NCI-H774 (cell line): Measurements from ENCODE around the gene BICD1.

Experiments used
- DNase-seq: peaks from one replicate; lab custom pipeline; 2025; lab: John Stamatoyannopoulos, UW

Gene BICD1

GRCh38 chr12:32284561-32284960, 177.9 kb downstream of the BICD1 start:
- DNase-seq, result no peak

DNA sequence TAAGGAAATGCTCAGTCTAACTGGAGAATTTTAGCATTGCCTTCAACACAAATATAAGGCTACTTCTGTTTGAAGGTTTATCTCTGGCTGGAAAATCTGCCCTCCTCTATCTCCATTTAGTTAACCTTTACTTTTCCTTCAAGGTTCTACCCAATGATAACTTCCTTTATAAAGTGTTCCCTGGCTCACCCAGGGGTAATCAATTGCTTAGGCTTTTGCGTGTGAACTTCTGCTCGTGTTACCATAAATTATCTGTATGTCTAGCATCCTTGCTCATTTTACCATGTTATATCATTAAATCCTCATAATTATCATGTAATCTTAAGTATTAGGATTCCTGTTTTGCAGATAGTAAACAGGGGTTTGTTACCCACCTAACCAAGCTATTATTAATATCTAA, 178.4 kb downstream of the BICD1 start:
- no peak for DNase-seq

DNA sequence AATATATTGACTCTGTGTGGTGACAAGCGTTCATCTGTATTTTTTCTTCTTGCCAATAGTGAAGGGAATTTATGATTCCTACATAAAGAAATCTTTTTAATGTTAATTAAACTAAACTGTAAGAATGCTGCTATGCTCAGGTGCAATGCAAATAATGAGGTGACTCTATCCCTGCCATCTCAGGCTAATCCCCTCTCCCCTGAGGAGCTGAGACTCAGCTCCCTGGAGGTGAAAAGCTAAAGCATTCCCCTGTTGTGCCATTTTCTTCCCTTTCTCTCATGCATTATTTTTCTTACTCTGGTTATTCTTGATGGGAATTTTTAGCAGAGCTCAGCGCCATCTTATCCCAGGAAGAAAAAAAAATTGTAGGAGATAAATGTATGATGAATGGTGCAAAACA, 178.8 kb downstream of the BICD1 start:
- no peak for DNase-seq

DNA sequence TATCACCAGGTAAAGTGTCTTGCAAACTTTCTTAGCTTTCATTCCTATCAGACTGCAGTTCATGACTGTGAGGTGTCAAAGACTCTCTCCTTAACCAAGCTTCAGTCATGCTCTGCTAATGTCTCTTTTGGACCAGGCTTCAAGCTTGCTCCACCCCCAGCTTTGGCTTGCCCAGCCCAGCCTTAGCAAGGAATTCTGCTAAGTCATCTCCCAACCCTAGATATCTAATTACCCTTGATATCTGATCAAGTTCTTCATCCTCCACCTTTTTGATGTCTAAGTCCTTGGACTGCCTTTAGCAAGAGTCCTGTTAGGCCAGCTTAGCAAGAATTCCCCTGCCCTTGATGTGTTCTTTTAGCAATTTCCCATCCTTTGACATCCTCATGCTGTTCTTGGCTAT, 183.8 kb downstream of the BICD1 start:
- DNase-seq, result no peak

DNA sequence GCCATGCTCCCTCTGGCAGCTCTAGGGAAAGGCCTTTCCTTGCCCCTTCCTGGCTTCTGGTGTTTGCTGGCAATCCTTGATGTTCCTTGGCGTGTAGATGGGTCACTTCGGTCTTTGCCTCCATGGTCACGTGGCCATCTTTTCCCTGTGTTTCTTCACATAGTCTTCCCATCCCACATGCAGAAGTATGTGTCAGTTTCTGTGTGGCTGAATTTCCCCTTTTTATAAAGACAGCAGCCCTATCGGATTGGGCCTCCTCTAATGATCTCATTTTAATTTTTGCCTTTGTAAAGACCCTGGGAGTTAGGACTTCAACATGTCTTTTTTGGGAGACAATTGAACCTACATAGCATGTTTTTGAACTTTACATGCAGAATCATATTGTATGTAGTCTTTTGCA, 185.5 kb downstream of the BICD1 start:
- DNase-seq, result no peak

DNA sequence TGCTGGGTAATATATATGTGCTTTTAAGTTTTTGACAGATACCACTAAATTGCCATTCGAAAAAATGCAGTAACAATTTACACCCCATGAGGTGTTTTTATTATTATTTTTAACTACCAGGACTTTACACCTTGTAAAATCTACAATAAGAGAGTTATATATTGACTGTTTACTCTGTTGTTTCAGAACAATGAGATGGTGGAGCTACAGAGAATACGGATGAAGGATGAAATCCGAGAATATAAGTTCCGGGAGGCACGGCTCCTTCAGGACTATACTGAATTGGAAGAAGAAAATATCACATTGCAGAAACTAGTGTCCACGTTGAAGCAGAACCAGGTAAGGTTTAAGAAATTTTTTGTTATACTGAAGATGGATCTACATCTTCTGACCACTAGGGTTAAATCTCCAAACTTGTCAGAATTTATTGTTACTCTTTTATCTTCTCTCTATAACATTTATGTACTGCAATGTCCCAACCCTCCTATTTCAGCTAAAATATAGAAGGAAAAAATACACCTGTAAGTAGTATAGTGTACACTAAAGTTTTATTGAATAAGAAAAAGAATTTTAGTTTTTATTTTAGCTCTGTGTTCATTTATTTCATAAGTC, 187.3 kb downstream of the BICD1 start:
- no peak for DNase-seq

GRCh38 chr12:32296567-32296966, 189.9 kb downstream of the BICD1 start:
- no peak for DNase-seq

DNA sequence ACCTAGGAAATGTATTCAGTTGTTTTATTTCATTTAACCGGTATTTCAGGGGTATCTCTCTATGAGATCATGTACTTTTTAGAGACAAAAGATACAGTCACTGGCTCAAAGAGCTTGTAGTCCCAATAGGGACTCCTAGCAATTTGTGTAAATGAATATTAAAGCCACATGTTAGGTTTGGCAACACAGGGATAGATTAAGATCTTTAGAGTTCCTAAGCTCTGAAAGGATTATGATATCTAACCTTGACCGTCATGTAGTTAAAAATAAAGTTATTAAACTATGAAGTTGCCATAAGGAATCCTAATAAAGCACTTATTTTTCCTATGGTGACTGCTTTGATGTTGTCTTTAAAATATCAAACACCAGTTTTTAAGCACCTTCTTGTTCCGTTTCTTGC, 192.3 kb downstream of the BICD1 start:
- no peak for DNase-seq

GRCh38 chr12:32301216-32301615, 194.6 kb downstream of the BICD1 start:
- DNase-seq, result no peak

- DNase-seq, result no peak
Observed at GRCh38 chr12:32302218-32303173, 195.8 kb downstream of the BICD1 start.

GRCh38 chr12:32303174-32303549, 196.5 kb downstream of the BICD1 start:
- DNase-seq, result no peak

DNA sequence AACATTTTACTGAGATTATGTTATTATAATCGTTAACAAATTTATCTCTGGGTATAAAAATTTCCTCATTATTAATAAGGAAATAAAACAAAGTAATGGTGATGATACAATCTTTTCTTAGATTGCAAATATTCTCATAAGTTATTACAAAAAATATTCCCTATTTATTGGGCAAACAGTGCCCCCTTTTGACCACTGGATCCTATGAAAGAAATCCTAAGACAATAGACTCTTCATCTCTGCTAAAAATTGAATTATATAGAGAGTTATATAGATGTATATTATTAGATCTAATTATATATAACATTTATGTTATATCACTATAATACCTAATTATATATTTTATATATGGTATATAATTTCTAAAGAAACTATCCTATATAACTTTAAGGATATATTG, 198.5 kb downstream of the BICD1 start:
- no peak for DNase-seq

- no peak for DNase-seq
Observed at GRCh38 chr12:32307326-32307725, 200.7 kb downstream of the BICD1 start.

DNA sequence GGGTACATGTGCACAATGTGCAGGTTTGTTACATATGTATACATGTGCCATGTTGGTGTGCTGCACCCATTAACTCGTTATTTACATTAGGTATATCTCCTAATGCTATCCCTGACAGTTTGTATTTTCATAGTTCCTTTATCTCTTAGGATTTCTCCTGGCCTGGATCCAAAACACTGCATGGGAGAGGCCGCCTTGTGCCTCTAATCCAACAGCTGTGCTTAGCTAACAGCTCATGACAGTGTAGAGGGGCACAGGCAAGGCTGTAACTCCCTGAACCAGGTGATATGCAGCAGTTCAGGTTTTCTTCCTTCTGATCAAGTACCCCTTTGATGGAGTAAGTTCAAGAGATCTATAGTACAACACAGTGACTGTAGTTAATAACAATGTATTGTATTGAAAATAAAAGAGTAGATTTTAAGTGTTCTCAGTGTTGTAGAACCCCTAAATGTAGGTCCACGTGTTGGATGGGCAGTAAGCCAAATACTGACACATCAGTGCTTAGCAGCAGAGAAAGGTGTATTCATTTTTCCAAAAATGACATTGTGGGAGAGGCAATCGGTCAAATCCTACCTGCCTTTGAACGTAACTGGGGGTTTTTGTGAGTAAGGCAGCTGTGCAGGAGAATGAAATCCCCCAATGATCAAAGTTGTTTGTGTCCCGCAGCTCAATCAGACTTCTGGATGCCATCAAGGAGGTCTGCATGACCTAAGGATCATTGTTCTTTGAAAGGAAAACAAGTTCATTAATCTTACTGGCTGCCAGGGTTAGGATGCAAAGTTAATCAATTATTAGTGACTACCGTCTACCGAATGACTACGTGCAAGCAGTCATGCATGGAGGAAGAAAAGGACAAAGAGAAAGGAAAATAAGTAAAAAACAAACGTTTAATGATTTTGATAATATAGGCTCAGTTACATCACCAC, 203.4 kb downstream of the BICD1 start:
- no peak for DNase-seq

DNA sequence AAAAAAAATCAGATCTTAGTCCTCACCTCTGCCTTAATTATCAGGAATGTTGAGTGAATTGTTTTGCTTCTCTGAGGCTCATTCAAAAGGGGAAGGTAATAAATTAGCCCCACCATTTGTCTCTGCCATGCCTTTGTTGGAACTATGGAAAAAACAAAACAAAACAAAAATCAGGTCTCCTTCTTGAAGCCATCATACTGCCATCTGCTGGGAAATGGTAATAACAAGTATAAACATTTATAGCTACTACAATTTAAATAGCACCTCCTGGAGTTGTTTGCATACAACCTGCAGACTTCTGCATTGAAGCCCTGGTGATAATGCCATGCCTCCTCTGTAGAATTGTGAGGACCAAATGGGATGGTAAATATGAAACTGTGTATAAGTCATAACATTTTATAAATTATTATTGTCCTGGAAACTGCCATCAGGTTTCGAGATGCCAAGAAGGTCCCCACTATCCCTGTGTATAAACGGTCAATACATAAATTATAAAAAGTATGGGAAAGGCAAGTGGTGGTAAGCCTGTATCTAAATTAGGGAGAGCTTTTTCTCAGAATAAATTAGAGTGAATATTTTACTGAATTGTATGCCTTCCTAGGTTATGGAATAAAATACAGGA, 205.5 kb downstream of the BICD1 start:
- DNase-seq, result peak; percentile 70

GRCh38 chr12:32322354-32322753, 215.7 kb downstream of the BICD1 start:
- DNase-seq, result no peak

DNA sequence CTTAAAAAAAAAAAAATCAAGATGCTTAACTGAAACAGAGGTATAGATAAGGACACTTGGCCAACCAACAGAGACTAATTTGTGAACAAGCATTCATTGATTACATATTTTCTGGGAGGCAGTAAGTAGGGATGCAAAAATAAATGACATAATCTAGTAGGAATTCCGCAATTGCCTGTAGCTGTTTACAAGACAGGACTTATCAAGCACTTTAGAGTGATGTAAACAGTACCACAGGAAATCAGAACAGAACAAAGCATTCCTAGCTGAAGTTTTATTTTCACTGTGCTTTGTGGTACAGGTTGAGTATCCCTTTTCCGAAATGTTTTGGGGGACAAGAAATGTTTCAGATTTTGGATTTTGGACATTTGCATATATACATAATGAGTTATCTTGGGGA, 224.5 kb downstream of the BICD1 start:
- no peak for DNase-seq

DNA sequence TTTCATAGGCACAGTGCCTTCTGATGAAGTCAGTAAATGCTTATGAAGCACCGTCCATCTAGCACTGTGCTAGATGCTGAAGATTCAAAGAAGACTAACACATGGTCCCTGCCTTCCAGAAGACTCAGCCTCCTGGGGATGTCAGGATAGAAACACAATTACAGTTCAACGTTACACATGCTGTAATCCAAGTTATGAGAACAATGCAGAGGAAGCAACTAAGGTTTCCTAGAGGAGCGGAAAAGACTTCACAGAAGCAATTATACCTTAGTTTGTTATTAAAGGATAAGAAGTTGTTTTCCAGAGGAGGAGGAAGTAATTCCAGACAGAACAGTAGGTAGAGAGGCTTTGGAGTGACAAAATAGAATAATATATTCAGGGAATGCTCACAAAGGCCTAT, 225.8 kb downstream of the BICD1 start:
- DNase-seq, result no peak

- DNase-seq, result no peak
Observed at GRCh38 chr12:32334371-32334777, 227.7 kb downstream of the BICD1 start.

- DNase-seq, result no peak
Observed at GRCh38 chr12:32336261-32336660, 229.6 kb downstream of the BICD1 start.

DNA sequence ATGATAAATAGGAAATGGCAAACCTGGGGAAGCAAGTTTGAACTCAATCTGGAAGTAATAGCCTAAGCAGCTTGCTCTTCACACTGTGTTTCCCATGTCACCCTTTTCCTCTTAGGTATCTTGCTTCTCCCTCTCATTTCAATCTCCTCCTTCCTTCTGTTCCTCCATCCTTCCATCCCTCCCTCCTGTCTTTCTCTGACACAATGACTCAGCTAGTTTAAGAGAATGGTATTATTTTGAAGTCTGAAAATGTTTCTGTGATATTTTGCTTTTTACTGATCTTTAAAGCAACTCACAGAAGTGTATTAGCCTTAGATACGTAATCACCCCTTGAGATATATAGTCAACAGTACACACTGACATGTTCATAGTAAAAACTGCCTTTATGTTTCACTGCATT, 236.8 kb downstream of the BICD1 start:
- no peak for DNase-seq

GRCh38 chr12:32344047-32344446, 237.4 kb downstream of the BICD1 start:
- no peak for DNase-seq
